ENCODE results near the gene MRGPRX2.

DNA sequence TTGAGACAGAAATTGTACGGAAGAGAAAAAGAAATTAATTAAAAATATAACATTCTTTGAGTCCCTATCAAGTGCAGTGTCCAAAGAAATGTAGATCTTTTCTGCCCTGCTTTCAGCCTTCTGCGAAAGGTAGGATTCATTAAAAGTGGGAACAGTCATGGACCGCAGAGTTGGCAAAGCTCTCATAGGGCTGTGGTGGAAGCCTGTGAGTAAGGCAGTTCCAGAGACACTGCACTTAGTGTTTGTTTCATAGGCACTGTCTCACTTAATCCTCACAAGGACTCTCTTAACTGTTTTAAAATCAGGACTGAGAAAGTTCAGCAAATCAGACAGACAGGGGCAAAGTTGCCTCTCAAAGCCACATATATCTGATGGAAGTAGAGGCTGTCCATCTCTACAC, 5.5 kb downstream of the MRGPRX2 start:
- TF ChIP-seq, protein P1, sequence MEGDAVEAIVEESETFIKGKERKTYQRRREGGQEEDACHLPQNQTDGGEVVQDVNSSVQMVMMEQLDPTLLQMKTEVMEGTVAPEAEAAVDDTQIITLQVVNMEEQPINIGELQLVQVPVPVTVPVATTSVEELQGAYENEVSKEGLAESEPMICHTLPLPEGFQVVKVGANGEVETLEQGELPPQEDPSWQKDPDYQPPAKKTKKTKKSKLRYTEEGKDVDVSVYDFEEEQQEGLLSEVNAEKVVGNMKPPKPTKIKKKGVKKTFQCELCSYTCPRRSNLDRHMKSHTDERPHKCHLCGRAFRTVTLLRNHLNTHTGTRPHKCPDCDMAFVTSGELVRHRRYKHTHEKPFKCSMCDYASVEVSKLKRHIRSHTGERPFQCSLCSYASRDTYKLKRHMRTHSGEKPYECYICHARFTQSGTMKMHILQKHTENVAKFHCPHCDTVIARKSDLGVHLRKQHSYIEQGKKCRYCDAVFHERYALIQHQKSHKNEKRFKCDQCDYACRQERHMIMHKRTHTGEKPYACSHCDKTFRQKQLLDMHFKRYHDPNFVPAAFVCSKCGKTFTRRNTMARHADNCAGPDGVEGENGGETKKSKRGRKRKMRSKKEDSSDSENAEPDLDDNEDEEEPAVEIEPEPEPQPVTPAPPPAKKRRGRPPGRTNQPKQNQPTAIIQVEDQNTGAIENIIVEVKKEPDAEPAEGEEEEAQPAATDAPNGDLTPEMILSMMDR (conservative IDR thresholded peaks at IDR 0.05), result no peak
- no peak for TF ChIP-seq ZFX (IDR thresholded peaks at IDR 0.05)
